Panc1 (cell line): ENCODE measurements around the gene IQSEC1.

Experiments
- SIN3A ChIP-seq: IDR thresholded peaks from 2 replicates; pipeline ENCODE4 v1.6.1; 2012; ENCODE audit warnings: low read depth, mild to moderate bottlenecking, low read length, moderate library complexity, borderline replicate concordance; ENCODE audit not compliant: insufficient read depth
- TF ChIP-seq, protein P1 (sequence below): fragments of 450-650 bp; IDR thresholded peaks from 2 replicates; pipeline ENCODE4 v1.5.1; 2017; ENCODE audit warnings: mild to moderate bottlenecking

DNA sequence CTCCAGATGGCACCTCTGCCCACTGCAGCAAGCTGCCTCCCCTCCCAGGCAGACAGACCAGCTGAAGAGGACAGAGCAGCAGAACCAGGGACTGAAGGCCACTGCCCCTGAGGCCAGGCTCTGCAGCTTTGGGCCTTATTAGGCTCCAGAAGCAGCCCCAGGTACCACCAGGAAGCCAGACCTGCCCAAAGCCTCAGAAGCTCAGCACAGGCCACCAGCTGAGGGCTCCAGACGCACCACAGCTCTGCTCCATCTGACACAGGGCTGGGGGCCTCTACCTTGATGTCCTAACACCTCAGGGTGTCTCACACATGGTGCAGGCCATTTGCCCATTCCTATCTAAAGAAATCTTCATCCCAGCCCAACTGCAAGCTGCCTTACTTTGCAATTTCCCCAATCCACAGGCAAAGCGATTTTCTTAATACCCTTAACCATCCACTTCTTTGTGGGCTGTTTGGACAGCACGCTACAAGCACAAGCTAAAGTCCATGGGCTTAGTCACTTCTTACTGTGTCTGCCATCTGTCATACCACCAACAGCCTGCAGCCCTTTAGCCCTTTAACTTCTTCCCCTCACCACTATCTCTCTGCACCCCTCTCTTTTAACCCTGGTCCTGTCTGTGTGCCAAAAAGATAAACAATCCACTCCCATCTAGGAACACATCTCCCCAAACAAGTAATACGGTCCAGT, 112.1 kb downstream of the IQSEC1 start:
- TF ChIP-seq, protein P1, sequence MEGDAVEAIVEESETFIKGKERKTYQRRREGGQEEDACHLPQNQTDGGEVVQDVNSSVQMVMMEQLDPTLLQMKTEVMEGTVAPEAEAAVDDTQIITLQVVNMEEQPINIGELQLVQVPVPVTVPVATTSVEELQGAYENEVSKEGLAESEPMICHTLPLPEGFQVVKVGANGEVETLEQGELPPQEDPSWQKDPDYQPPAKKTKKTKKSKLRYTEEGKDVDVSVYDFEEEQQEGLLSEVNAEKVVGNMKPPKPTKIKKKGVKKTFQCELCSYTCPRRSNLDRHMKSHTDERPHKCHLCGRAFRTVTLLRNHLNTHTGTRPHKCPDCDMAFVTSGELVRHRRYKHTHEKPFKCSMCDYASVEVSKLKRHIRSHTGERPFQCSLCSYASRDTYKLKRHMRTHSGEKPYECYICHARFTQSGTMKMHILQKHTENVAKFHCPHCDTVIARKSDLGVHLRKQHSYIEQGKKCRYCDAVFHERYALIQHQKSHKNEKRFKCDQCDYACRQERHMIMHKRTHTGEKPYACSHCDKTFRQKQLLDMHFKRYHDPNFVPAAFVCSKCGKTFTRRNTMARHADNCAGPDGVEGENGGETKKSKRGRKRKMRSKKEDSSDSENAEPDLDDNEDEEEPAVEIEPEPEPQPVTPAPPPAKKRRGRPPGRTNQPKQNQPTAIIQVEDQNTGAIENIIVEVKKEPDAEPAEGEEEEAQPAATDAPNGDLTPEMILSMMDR, result no peak
- TF ChIP-seq SIN3A, result no peak
